Loucy (cell line): ENCODE data around the gene LTBP4.

Source experiments
- H2AFZ ChIP-seq: fragments of 200-600 bp; sonication (generic); 2 replicates; pipeline ENCODE4 v1.6.0; 2016; ENCODE audit warnings: antibody characterized with exemption, mild to moderate bottlenecking, low read length, moderate library complexity
- H3F3A ChIP-seq: fragments of 200-600 bp; 2 replicates; pipeline ENCODE4 v1.6.0; 2016; ENCODE audit warnings: antibody characterized with exemption, low read depth, mild to moderate bottlenecking
- H3K27me3 ChIP-seq: fragments of 200-600 bp; sonication (generic); 2 replicates; pipeline ENCODE4 v1.6.1; 2014; ENCODE audit warnings: low read length, mild to moderate bottlenecking; ENCODE audit not compliant: insufficient read depth, poor library complexity, severe bottlenecking
- H3K36me3 ChIP-seq: fragments of 200-600 bp; sonication (generic); 2 replicates; pipeline ENCODE4 v1.6.1; 2016; ENCODE audit warnings: low read length; ENCODE audit not compliant: insufficient read depth
- H3K4me1 ChIP-seq: fragments of 200-600 bp; sonication (generic); 2 replicates; pipeline ENCODE4 v1.5.1; 2014; ENCODE audit warnings: low read length, mild to moderate bottlenecking; ENCODE audit not compliant: insufficient read depth, poor library complexity, severe bottlenecking
- H3K4me2 ChIP-seq: fragments of 200-600 bp; sonication (generic); 2 replicates; pipeline ENCODE4 v1.6.0; 2014; ENCODE audit warnings: antibody characterized with exemption, low read length, low read depth, mild to moderate bottlenecking; ENCODE audit not compliant: poor library complexity, severe bottlenecking
- H3K4me3 ChIP-seq: fragments of 200-600 bp; sonication (generic); 2 replicates; pipeline ENCODE4 v1.5.1; 2014; ENCODE audit warnings: low read length, mild to moderate bottlenecking, mixed read lengths; ENCODE audit not compliant: poor library complexity, severe bottlenecking
- H3K79me2 ChIP-seq: fragments of 200-600 bp; sonication (generic); 2 replicates; pipeline ENCODE4 v1.6.1; 2014; ENCODE audit warnings: low read length; ENCODE audit not compliant: insufficient read depth
- H3K9ac ChIP-seq: fragments of 200-600 bp; sonication (generic); 2 replicates; pipeline ENCODE4 v1.6.0; 2014; ENCODE audit warnings: mild to moderate bottlenecking, low read depth, low read length, moderate library complexity; ENCODE audit not compliant: poor library complexity, severe bottlenecking
- H3K9me2 ChIP-seq: fragments of 200-600 bp; sonication (generic); replicated peaks from 2 replicates; pipeline ENCODE4 v1.6.1; 2016; ENCODE audit warnings: low read depth, low read length, mixed read lengths
- H3K9me3 ChIP-seq: fragments of 200-600 bp; sonication (generic); 2 replicates; pipeline ENCODE4 v1.6.1; 2014; ENCODE audit warnings: mild to moderate bottlenecking, antibody characterized with exemption, low read length, low read depth; ENCODE audit not compliant: insufficient read depth
- H4K20me1 ChIP-seq: fragments of 200-600 bp; sonication (generic); 2 replicates; pipeline ENCODE4 v1.6.0; 2014; ENCODE audit warnings: antibody characterized with exemption, low read length, mild to moderate bottlenecking; ENCODE audit not compliant: insufficient read depth, poor library complexity, severe bottlenecking
- CTCF ChIP-seq: fragments of 200-600 bp; sonication (generic); conservative IDR thresholded peaks from 2 replicates; pipeline ENCODE4 v1.5.1; 2014; ENCODE audit warnings: mild to moderate bottlenecking, antibody characterized with exemption, low read length
- EZH2phosphoT487 ChIP-seq: fragments of 200-600 bp; IDR thresholded peaks from 2 replicates; pipeline ENCODE4 v1.6.1; 2018; ENCODE audit warnings: antibody characterized with exemption, mild to moderate bottlenecking, moderate library complexity, borderline replicate concordance

LTBP4 gene

GRCh38 chr19:40607311-40608239 is 6.4 kb downstream of the LTBP4 start:
- peaks cover 31% of the 10 kb centered on the region for H3K4me1 ChIP-seq
- H3K9ac ChIP-seq = no peak overlapping the region
- H3K4me3 ChIP-seq = no peak overlapping the region
- peaks cover 8% of the 10 kb centered on the region; the same call in 1 of the 2 replicates for H3F3A ChIP-seq
- H4K20me1 ChIP-seq = peaks cover 3% of the 10 kb centered on the region
- H3K36me3 ChIP-seq = no peaks in the 10 kb centered on the region
- H3K9me2 ChIP-seq = no peaks in the 10 kb centered on the region
- H3K79me2 ChIP-seq = no peaks in the 10 kb centered on the region
- no peaks in the 10 kb centered on the region for H3K27me3 ChIP-seq
- no peak overlapping the region for H3K4me2 ChIP-seq
- H3K9me3 ChIP-seq = no peaks in the 10 kb centered on the region
- TF ChIP-seq CTCF (no peak), EZH2phosphoT487 (no peak)
- H2AFZ ChIP-seq = no peak overlapping the region

DNA sequence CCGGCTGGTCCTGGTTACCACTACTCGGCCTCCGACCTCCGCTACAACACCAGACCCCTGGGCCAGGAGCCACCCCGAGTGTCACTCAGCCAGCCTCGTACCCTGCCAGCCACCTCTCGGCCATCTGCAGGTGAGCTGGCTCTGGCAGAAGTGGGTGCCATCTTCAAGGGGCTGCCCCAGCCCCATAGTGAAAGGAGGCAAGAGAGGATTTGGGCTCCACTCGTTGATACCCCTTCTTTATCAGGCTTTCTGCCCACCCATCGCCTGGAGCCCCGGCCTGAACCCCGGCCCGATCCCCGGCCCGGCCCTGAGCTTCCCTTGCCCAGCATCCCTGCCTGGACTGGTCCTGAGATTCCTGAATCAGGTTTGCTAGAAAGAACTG is 7.1 kb downstream of the LTBP4 start:
- H3K4me1 ChIP-seq = peaks cover 25% of the 10 kb centered on the region
- no peak overlapping the region for H3K9ac ChIP-seq
- no peaks in the 10 kb centered on the region for H3K79me2 ChIP-seq
- no peak overlapping the region for H3K4me3 ChIP-seq
- no peaks in the 10 kb centered on the region for H3K36me3 ChIP-seq
- H2AFZ ChIP-seq = no peak overlapping the region
- peaks cover 1% of the 10 kb centered on the region for H4K20me1 ChIP-seq
- H3F3A ChIP-seq = peaks cover 3% of the 10 kb centered on the region; the same call in 1 of the 2 replicates
- no peaks in the 10 kb centered on the region for H3K27me3 ChIP-seq
- TF ChIP-seq EZH2phosphoT487 (no peak), CTCF (no peak)
- no peak overlapping the region for H3K4me2 ChIP-seq
- no peaks in the 10 kb centered on the region for H3K9me2 ChIP-seq
- no peaks in the 10 kb centered on the region for H3K9me3 ChIP-seq

GRCh38 chr19:40608957-40609356 is 7.8 kb downstream of the LTBP4 start:
- H3K4me3 ChIP-seq = peak overlapping the region; percentile 73
- no peak overlapping the region; the same call in 1 of the 2 replicates for H2AFZ ChIP-seq
- peaks cover 21% of the 10 kb centered on the region for H3K4me1 ChIP-seq
- peak overlapping the region; percentile 81 for H3K4me2 ChIP-seq
- H3K36me3 ChIP-seq = no peaks in the 10 kb centered on the region
- peak overlapping the region; percentile 71 for H3K9ac ChIP-seq
- no peaks in the 10 kb centered on the region for H3K9me3 ChIP-seq
- H3F3A ChIP-seq = no peaks in the 10 kb centered on the region
- TF ChIP-seq CTCF (no peak), EZH2phosphoT487 (no peak)
- no peaks in the 10 kb centered on the region for H3K9me2 ChIP-seq
- H4K20me1 ChIP-seq = no peaks in the 10 kb centered on the region
- H3K27me3 ChIP-seq = no peaks in the 10 kb centered on the region
- H3K79me2 ChIP-seq = no peaks in the 10 kb centered on the region
